Measurements from ENCODE around the gene PTPRE.

PTPRE gene

DNA sequence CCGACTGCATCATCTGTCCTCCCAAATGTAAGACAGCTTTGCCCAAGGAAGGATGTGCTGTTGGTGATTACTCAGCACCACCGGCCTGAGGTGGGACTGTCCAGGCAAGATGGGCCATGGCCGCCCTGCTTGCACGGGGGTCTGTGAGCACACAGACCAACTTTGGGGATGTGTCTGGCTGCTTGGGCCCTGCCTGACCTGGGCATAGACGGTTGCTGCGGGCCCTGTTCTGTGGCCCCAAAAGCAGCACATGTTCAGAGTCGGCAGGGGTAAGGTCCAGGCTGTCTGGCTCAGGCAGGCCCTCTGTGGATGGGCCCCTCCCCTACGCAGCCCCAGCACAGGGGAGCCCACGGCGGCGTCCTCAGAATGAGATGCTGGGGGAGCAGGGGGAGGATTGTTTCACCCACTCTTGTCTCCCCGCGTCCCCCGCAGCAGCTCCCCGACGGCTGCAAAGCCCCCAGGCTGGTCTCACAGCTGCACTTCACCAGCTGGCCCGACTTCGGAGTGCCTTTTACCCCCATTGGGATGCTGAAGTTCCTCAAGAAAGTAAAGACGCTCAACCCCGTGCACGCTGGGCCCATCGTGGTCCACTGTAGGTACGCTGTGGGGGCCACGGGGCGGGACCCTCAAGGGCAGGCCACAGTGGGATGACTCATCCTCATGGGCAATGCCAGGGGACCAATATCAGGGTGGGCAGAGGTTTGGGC, 160.9 kb downstream of the PTPRE start:
- H3K27me3 ChIP-seq (ENCODE audit: insufficient read depth, low read depth, severe bottlenecking): no peaks in the 10 kb centered on the region
- no peaks in the 10 kb centered on the region for H3K36me3 ChIP-seq
- no peaks in the 10 kb centered on the region for H3K9me3 ChIP-seq (ENCODE audit: severe bottlenecking)
- TF ChIP-seq, protein P1, sequence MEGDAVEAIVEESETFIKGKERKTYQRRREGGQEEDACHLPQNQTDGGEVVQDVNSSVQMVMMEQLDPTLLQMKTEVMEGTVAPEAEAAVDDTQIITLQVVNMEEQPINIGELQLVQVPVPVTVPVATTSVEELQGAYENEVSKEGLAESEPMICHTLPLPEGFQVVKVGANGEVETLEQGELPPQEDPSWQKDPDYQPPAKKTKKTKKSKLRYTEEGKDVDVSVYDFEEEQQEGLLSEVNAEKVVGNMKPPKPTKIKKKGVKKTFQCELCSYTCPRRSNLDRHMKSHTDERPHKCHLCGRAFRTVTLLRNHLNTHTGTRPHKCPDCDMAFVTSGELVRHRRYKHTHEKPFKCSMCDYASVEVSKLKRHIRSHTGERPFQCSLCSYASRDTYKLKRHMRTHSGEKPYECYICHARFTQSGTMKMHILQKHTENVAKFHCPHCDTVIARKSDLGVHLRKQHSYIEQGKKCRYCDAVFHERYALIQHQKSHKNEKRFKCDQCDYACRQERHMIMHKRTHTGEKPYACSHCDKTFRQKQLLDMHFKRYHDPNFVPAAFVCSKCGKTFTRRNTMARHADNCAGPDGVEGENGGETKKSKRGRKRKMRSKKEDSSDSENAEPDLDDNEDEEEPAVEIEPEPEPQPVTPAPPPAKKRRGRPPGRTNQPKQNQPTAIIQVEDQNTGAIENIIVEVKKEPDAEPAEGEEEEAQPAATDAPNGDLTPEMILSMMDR (IDR thresholded peaks at IDR 0.05; ENCODE audit: low read depth, low read length): no peak
- H3K4me3 ChIP-seq (ENCODE audit: low read depth, low read length): no peak overlapping the region
- DNase-seq: no peak
- H3K27ac ChIP-seq: no peak overlapping the region

DNA sequence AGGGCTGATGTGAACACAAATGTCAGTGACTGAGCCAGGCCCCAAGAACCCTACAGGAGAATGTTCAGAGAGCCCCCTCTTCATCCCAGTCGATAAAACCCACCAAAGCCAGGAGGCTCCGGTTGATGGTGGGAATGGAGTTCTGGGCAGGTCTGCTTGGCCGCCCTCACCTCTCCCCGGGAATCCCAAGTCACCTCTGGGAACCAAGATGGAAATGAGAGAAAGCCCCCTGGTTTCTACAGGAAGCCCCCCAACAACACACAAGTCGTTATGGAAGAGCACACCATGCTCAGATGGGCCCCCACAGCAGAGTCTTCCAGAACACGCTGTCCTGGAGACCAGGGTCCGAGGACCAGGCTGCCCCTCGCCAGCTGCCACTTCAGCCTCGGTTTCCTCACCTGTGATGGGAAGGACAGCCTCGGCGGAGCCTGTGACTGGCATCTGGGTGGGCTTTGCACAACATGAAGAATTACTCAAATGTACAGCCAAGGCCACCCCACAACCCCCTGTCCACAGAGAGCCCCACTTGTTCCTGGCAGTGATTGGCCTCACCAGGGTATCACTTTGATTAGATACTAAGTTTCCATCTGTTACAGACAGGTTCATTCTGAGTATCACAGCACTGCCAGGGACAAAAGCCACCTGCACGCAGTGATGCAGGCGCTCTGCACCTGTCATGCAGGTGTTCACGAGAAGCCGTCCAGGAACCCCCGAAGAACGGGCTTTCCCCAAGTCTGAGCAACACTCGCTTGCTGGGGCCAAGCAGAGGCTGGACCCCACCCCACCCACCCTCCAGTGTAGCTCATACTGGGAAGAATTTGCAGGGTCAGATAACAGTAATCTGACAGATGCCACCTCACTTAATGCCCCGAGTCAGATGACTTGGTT, 161.7 kb downstream of the PTPRE start:
- Histone ChIP-seq H3K27me3 (ENCODE audit: insufficient read depth, low read depth, severe bottlenecking) (no peaks in the 10 kb centered on the region), H3K4me3 (ENCODE audit: low read depth, low read length) (no peak overlapping the region), H3K9me3 (ENCODE audit: severe bottlenecking) (no peaks in the 10 kb centered on the region), H3K36me3 (no peaks in the 10 kb centered on the region), H3K27ac (no peak overlapping the region)
- TF ChIP-seq, protein P1 (IDR thresholded peaks at IDR 0.05; ENCODE audit: low read depth, low read length): no peak
- DNase-seq: no peak

DNA sequence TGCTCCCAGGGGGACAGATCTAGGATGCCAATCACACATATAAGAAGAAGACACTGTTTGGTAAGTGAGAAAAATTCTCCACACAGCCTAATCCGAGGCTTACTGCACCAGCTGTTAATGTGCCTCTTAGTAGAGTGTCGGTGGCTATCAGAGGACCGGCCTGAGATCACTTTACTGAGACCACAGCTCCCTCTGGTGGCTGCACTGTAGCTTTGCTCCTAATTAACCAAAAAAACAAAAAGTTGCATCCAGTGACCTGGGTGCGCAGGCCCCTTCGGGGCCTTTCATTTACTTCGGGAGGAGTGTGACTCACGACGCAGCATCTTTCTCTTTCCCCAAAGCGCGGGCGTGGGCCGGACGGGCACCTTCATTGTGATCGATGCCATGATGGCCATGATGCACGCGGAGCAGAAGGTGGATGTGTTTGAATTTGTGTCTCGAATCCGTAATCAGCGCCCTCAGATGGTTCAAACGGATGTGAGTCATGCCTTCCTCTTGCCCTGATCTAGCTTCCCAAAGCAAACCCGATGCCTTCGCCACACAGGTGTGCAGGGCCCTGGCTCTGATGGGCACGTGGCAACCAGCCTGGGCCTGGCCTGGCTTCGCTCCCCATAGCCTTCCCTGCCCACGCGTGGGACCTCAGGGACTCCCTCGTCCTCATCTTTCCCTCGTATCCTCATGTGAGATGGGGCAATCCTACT, 162.6 kb downstream of the PTPRE start:
- Histone ChIP-seq H3K27me3 (ENCODE audit: insufficient read depth, low read depth, severe bottlenecking) (no peaks in the 10 kb centered on the region), H3K9me3 (ENCODE audit: severe bottlenecking) (no peaks in the 10 kb centered on the region), H3K4me3 (ENCODE audit: low read depth, low read length) (no peak overlapping the region), H3K27ac (no peak overlapping the region), H3K36me3 (no peaks in the 10 kb centered on the region)
- peak; percentile 84 for DNase-seq
- TF ChIP-seq, protein P1 (IDR thresholded peaks at IDR 0.05; ENCODE audit: low read depth, low read length): peak; percentile 70

DNA sequence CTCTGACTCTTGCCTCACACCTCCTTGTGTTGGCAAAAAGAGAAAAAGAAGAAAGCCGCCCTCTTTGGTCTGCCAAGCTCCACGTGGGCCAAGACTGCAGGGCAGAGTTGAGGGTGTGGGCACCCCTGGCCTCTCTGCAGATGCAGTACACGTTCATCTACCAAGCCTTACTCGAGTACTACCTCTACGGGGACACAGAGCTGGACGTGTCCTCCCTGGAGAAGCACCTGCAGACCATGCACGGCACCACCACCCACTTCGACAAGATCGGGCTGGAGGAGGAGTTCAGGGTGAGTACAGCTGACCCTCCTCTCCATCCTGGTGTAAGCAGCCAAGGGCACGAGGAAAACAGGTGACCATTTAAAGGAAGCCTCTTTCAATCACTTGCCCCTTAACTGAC, 163.3 kb downstream of the PTPRE start:
- TF ChIP-seq, protein P1 (IDR thresholded peaks at IDR 0.05; ENCODE audit: low read depth, low read length): no peak
- H3K36me3 ChIP-seq: no peaks in the 10 kb centered on the region
- no peak for DNase-seq
- no peak overlapping the region for H3K27ac ChIP-seq
- H3K4me3 ChIP-seq (ENCODE audit: low read depth, low read length): no peak overlapping the region
- H3K27me3 ChIP-seq (ENCODE audit: insufficient read depth, low read depth, severe bottlenecking): no peaks in the 10 kb centered on the region
- H3K9me3 ChIP-seq (ENCODE audit: severe bottlenecking): no peaks in the 10 kb centered on the region

DNA sequence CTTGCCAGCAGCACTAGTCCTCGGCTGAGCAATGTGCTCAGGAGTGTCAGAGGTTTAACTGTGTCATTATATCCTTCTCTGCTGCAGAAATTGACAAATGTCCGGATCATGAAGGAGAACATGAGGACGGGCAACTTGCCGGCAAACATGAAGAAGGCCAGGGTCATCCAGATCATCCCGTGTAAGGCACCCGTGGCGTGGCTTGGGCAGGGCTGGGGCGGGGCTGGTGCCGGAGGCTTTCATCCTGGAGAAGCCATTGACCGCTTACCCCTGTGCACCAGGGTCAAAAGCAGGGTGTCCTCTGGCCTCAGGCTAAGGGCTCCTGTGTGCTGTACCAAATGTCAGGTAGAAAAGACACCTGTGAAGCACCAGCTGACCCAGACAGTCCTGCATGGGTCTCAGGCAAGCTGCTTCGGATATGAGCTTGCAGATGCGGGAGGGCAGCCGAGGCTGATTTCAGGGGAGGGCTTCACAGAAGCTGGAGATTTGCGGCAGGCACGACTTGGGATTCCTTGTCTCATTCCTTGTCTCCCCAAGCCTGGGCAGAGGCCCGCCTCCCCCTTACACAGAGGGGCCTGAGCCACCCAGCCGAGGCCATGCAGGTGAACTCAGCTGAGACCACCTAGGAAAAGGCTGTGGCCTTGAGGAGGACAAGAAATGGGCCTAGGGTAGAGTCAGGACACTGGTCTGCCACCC, 164.0 kb downstream of the PTPRE start:
- H3K36me3 ChIP-seq: no peaks in the 10 kb centered on the region
- TF ChIP-seq, protein P1 (IDR thresholded peaks at IDR 0.05; ENCODE audit: low read depth, low read length): no peak
- H3K9me3 ChIP-seq (ENCODE audit: severe bottlenecking): no peaks in the 10 kb centered on the region
- no peak for DNase-seq
- H3K27me3 ChIP-seq (ENCODE audit: insufficient read depth, low read depth, severe bottlenecking): no peaks in the 10 kb centered on the region
- H3K4me3 ChIP-seq (ENCODE audit: low read depth, low read length): no peak overlapping the region
- H3K27ac ChIP-seq: no peak overlapping the region
